Heart left ventricle (tissue), 16 donors: Measurements from ENCODE around the gene ARHGDIB. TPM values are rescaled to one million over a fixed set of nuclear protein-coding genes. Genes with fewer than 3 reads are reported as not detected.

ENCODE experiments used
- ATAC-seq, 4 donors: fragments of 200-7000 bp; cut with Tn5 transposase; one replicate each; pipeline ENCODE4 v1.9.1; 2020 to 2022; ENCODE audit warnings: moderate library complexity in 4 of 4, mild to moderate bottlenecking in 3 of 4, moderate number of reproducible peaks in 1 of 4
- DNase-seq, 5 donors: peaks; one replicate each; pipeline ENCODE4 v3.0.0-alpha.2; 2020
- H3K27ac ChIP-seq, 12 donors: fragments of 200-600 bp; sonication (generic) in 4 of 12; one replicate each; pipeline versions ENCODE4 v1.5.0 to v1.8.0; 2016 to 2022; ENCODE audit warnings: mild to moderate bottlenecking in 2 of 12
- H3K27me3 ChIP-seq, 9 donors: fragments of 200-600 bp; sonication (generic) in 2 of 9; one replicate each; pipeline versions ENCODE4 v1.5.1 to v1.8.0; 2016 to 2022; ENCODE audit warnings: mild to moderate bottlenecking in 3 of 9
- H3K36me3 ChIP-seq, 9 donors: fragments of 200-600 bp; sonication (generic) in 2 of 9; one replicate each; pipeline versions ENCODE4 v1.5.0 to v1.8.0; 2018 to 2022; ENCODE audit warnings: mild to moderate bottlenecking in 2 of 9
- H3K4me1 ChIP-seq, 12 donors: fragments of 200-600 bp; sonication (generic) in 4 of 12; one replicate each; pipeline versions ENCODE4 v1.5.0 to v1.8.0; 2016 to 2022; ENCODE audit warnings: mild to moderate bottlenecking in 3 of 12
- H3K4me3 ChIP-seq, 12 donors: fragments of 200-600 bp; sonication (generic) in 4 of 12; one replicate each; pipeline versions ENCODE4 v1.5.0 to v1.8.0; 2017 to 2022; ENCODE audit warnings: mild to moderate bottlenecking in 9 of 12, moderate library complexity in 4 of 12
- H3K9me3 ChIP-seq, 12 donors: fragments of 200-600 bp; sonication (generic) in 4 of 12; one replicate each; pipeline versions ENCODE4 v1.5.0 to v1.8.0; 2016 to 2022; ENCODE audit warnings: mild to moderate bottlenecking in 1 of 12
- CTCF ChIP-seq, 12 donors: fragments of 200-600 bp; sonication (generic) in 4 of 12; IDR thresholded peaks; one replicate each; pipeline versions ENCODE4 v1.5.0 to v1.8.0; 2018 to 2022; ENCODE audit warnings: antibody characterized with exemption in 12 of 12, mild to moderate bottlenecking in 5 of 12
- POLR2A ChIP-seq, 2 donors: fragments of 450-650 bp; IDR thresholded peaks; one replicate each; pipeline ENCODE4 v1.6.1; 2017; ENCODE audit warnings: antibody characterized with exemption in 2 of 2, mild to moderate bottlenecking in 2 of 2, moderate library complexity in 2 of 2
- WGBS, 4 donors: extraction: QIAGEN DNeasy Blood & Tissue Kit in 2 of 4; methylation state at CpG; one replicate each; pipeline versions ENCODE4 v1.1.5 to v1.1.7; 2013 to 2018; 5-methylcytosine and 5-hydroxymethylcytosine counted together
- intact Hi-C, 10 donors: fragments of 100-400 bp; cut with DNase I; formaldehyde crosslinking; loops; one replicate each; pipeline versions ENCODE4 v1.11.1 to v1.14.2; 2022
- polyA plus RNA-seq, 2 donors: library from polyadenylated mRNA; stranded (reverse); fragments of 200-250 nt; gene quantifications; one replicate each; pipeline ENCODE4 v1.2.3, GENCODE V29; 2013
- total RNA-seq, 9 donors: library from RNA; depleted of rRNA in 2 of 9; stranded (reverse); fragments of >200 nt in 2 of 9; fragmentation: NEBNext Ultra II Directional in 3 of 9; extraction: Animal tissue kit (Norgen Biotek cat#: 25700) in 3 of 9; gene quantifications; one replicate each; pipeline versions ENCODE4 v1.1.0 to v1.2.4, GENCODE V29; 2016 to 2023
- donor health status: ischemic (EF 13 %, LVEDD 7.1; RV severe dilation, severe dysfunction).
- donor health status: healthy with polysubstance abuse.
- donor health status: DM: no; HTN: yes; CAD: no.
- donor health status: DM: no; HTN: no; CAD: no.
- donor health status: ischemic (EF 25% LVEDD 6.9; RV normal size, moderate dysfunction).
- donor health status: ischemic (EF 25% LVEDD 5.7; RV mildly dilated, moderate dysfunction).
- donor health status: healthy.
- donor health status: DM: yes; HTN: yes; CAD: no.
- donor health status: ischemic (EF 35%, LVEDD 5.7; RV mildly dilated, moderate dysfunction).
- donor health status: nonischemic (EF 11% LVEDD 7.7; RV severe dilation, severe dysfunction).
- donor health status: DM: yes; HTN: yes; CAD: no.
- donor health status: PGD.
- donor health status: ischemic (EF 29% LVEDD 5.4; RV normal size, mild dysfunction).
- donor health status: nonischemic (EF 23%, LVEDD 6.1; RV moderate dilation, normal function).

ARHGDIB gene
- total and polyA plus RNA-seq, 11 donors, result 30.5 to 256 (median 65.8) TPM

GRCh38 chr12:14956024-14956891, 5.1 kb downstream of the ARHGDIB start:
- H3K36me3 ChIP-seq, result peaks cover 0 to 4% (median 0%) of the 10 kb centered on the region in 9 donors
- ATAC-seq (no peak), DNase-seq (no peak)
- peaks cover 5 to 92% (median 61%) of the 10 kb centered on the region in 12 donors for H3K4me1 ChIP-seq
- no peaks in the 10 kb centered on the region for H3K27me3 ChIP-seq
- peak overlapping the region in 4 of 12 donors; percentile 1 to 74 (median 11) for H3K4me3 ChIP-seq
- peak overlapping the region in 10 of 12 donors; percentile 3 to 92 (median 76) for H3K27ac ChIP-seq
- WGBS, 4 donors, result 60 to 69% (median 63%) methylated on average over 9 of the region's 9 CpGs
- intact Hi-C loops, result no loop called here
- no peak for TF ChIP-seq CTCF (IDR thresholded peaks at IDR 0.05)
- TF ChIP-seq POLR2A (IDR thresholded peaks at IDR 0.05), result no peak
- no peaks in the 10 kb centered on the region for H3K9me3 ChIP-seq

- no peaks in the 10 kb centered on the region for H3K27me3 ChIP-seq
- TF ChIP-seq CTCF (IDR thresholded peaks at IDR 0.05) (no peak), POLR2A (IDR thresholded peaks at IDR 0.05) (no peak)
- ATAC-seq (no peak), DNase-seq (no peak)
- peaks cover 5 to 100% (median 72%) of the 10 kb centered on the region in 12 donors for H3K4me1 ChIP-seq
- H3K36me3 ChIP-seq, result peaks cover 0 to 22% (median 11%) of the 10 kb centered on the region in 9 donors
- H3K4me3 ChIP-seq, result peak overlapping the region in 1 of 12 donors; percentile 6
- WGBS, 4 donors, result 82 to 93% (median 85%) methylated on average over 4 of the region's 4 CpGs
- peak overlapping the region in 11 of 12 donors; percentile 5 to 92 (median 76) for H3K27ac ChIP-seq
- H3K9me3 ChIP-seq, result no peaks in the 10 kb centered on the region
- intact Hi-C loops, result loop anchor here in 3 of 10 donors (5.0 kb wide), 3 partner anchors 52 to 112 kb away; partner anchors contain the start of gene ART4 (in 1 of the 3)
Observed at GRCh38 chr12:14954269-14954668, 7.1 kb downstream of the ARHGDIB start.

GRCh38 chr12:14953752-14954151, 7.6 kb downstream of the ARHGDIB start:
- no peak for TF ChIP-seq CTCF (IDR thresholded peaks at IDR 0.05)
- TF ChIP-seq POLR2A (IDR thresholded peaks at IDR 0.05), result no peak
- Histone ChIP-seq H3K4me3 (peak overlapping the region in 1 of 12 donors; percentile 6), H3K9me3 (no peaks in the 10 kb centered on the region), H3K27me3 (no peaks in the 10 kb centered on the region), H3K36me3 (peaks cover 0 to 24% (median 12%) of the 10 kb centered on the region in 9 donors), H3K27ac (peak overlapping the region in 10 of 12 donors; percentile 61 to 92 (median 77)), H3K4me1 (peaks cover 5 to 100% (median 72%) of the 10 kb centered on the region in 12 donors)
- WGBS, 4 donors, result 81 to 100% (median 95%) methylated on average over 1 of the region's 1 CpG
- DNase-seq (no peak), ATAC-seq (no peak)
- intact Hi-C loops, result loop anchor here in 3 of 10 donors (5.0 kb wide), 3 partner anchors 51 to 111 kb away; partner anchors contain the start of gene ART4 (in 1 of the 3)
